Measurements from ENCODE around the gene C2CD4B.

GRCh38 chr15:62209322-62209721 lies 44.2 kb upstream of the C2CD4B start:
- TF ChIP-seq TAF1 (IDR thresholded peaks at IDR 0.05; ENCODE audit: borderline replicate concordance, insufficient read depth, low read length) (no peak), REST (IDR thresholded peaks at IDR 0.05; ENCODE audit: insufficient read depth in 1 of 2, low read depth in 2 of 2, low read length in 2 of 2) (no peak)
